Subcutaneous abdominal adipose tissue (tissue), 5 donors: ENCODE results near the gene VPS35L.

Experiments used
- H3K27ac ChIP-seq: one replicate; pipeline ENCODE4 v1.7.0; 2013; ENCODE audit warnings: low read depth, mild to moderate bottlenecking, inconsistent platforms, low read length, moderate library complexity
- H3K27me3 ChIP-seq, 5 donors: one replicate each; pipeline ENCODE4 v1.7.0; 2013; ENCODE audit warnings: low read length in 5 of 5, inconsistent platforms in 1 of 5; ENCODE audit not compliant: control insufficient read depth in 5 of 5, insufficient read depth in 4 of 5
- H3K36me3 ChIP-seq, 5 donors: one replicate each; pipeline ENCODE4 v1.7.0; 2013; ENCODE audit warnings: low read length in 5 of 5; ENCODE audit not compliant: control insufficient read depth in 5 of 5, insufficient read depth in 5 of 5
- H3K4me1 ChIP-seq, 5 donors: one replicate each; pipeline ENCODE4 v1.7.0; 2013; ENCODE audit warnings: low read length in 5 of 5, mild to moderate bottlenecking in 3 of 5, moderate library complexity in 1 of 5; ENCODE audit not compliant: control insufficient read depth in 5 of 5, insufficient read depth in 5 of 5
- H3K4me3 ChIP-seq, 5 donors: one replicate each; pipeline ENCODE4 v1.7.0; 2013; ENCODE audit warnings: low read length in 5 of 5, low read depth in 1 of 5
- H3K9ac ChIP-seq, 5 donors: one replicate each; pipeline ENCODE4 v1.7.0; 2013; ENCODE audit warnings: low read length in 5 of 5, mild to moderate bottlenecking in 4 of 5, moderate library complexity in 3 of 5
- H3K9me3 ChIP-seq, 5 donors: one replicate each; pipeline ENCODE4 v1.7.0; 2013; ENCODE audit warnings: low read length in 5 of 5; ENCODE audit not compliant: control insufficient read depth in 5 of 5
- donor health status: healthy.
- donor health status: healthy.
- donor health status: healthy.
- donor health status: healthy.
- donor health status: healthy.

VPS35L gene

GRCh38 chr16:19749571-19750080 lies 194.1 kb downstream of the VPS35L start:
- Histone ChIP-seq H3K27ac (no peak overlapping the region), H3K9me3 (no peaks in the 10 kb centered on the region), H3K4me1 (peaks cover 0 to 53% (median 3%) of the 10 kb centered on the region in 5 donors), H3K27me3 (no peaks in the 10 kb centered on the region), H3K4me3 (no peak overlapping the region), H3K9ac (no peak overlapping the region), H3K36me3 (no peaks in the 10 kb centered on the region)
